H1 (cell line): ENCODE data around the gene PCDHAC2. TPM values are rescaled to one million over a fixed set of nuclear protein-coding genes. Genes with fewer than 3 reads are reported as not detected.

Experiments
- CTCF ChIA-PET: fragments of 300-600 bp; sonication (Branson Sonifier 250); formaldehyde crosslinking; loops from one replicate; lab custom pipeline; 2021; ENCODE audit not compliant: partially characterized antibody; lab: Charles Lee
- POLR2A ChIA-PET: fragments of 300-600 bp; sonication (Branson Sonifier 250); formaldehyde crosslinking; loops from one replicate; lab custom pipeline; 2021; ENCODE audit warnings: inconsistent platforms; ENCODE audit not compliant: partially characterized antibody; lab: Charles Lee
- DNase-seq, 2 experiments: peaks; one replicate each; pipeline versions ENCODE4 v3.0.0 to v3.0.0-alpha.2; 2010 to 2022; ENCODE audit warnings: low spot score in 2 of 2, low read depth in 1 of 2, mixed read lengths in 1 of 2
- FAIRE-seq: peaks from 2 replicates; lab custom pipeline; 2011; peaks lifted over from hg19 to GRCh38; lab: Jason Lieb, UNC
- H2AFZ ChIP-seq: 2 replicates; pipeline ENCODE4 v1.8.1; 2012; ENCODE audit warnings: low read length, inconsistent platforms
- H2AK5ac ChIP-seq: 2 replicates; pipeline ENCODE4 v1.6.1; 2013; ENCODE audit warnings: low read depth, low read length
- H2BK120ac ChIP-seq: replicated peaks from 2 replicates; pipeline ENCODE3; 2013; ENCODE audit warnings: low read depth, low read length, inconsistent platforms
- H2BK12ac ChIP-seq: 2 replicates; pipeline ENCODE4 v1.6.1; 2013; ENCODE audit warnings: low read depth, low read length
- H2BK15ac ChIP-seq: 2 replicates; pipeline ENCODE4 v1.6.1; 2013; ENCODE audit warnings: low read length
- H2BK20ac ChIP-seq: 2 replicates; pipeline ENCODE4 v1.6.1; 2013; ENCODE audit warnings: low read length
- H2BK5ac ChIP-seq: 2 replicates; pipeline ENCODE4 v1.6.1; 2013; ENCODE audit warnings: low read depth, low read length
- H3K14ac ChIP-seq: 2 replicates; pipeline ENCODE4 v1.6.1; 2013; ENCODE audit warnings: inconsistent platforms; ENCODE audit not compliant: insufficient read length
- H3K18ac ChIP-seq: 2 replicates; pipeline ENCODE4 v1.6.1; 2013; ENCODE audit warnings: low read length; ENCODE audit errors: extremely low read depth
- H3K23ac ChIP-seq: 2 replicates; pipeline ENCODE4 v1.6.1; 2013; ENCODE audit warnings: inconsistent platforms; ENCODE audit not compliant: insufficient read length
- H3K23me2 ChIP-seq: 2 replicates; pipeline ENCODE4 v1.6.1; 2013; ENCODE audit warnings: low read depth, low read length
- H3K27ac ChIP-seq: 2 replicates; pipeline ENCODE4 v1.6.1; 2011; ENCODE audit warnings: low read depth, low read length, inconsistent platforms
- H3K27me3 ChIP-seq, 4 experiments: replicated peaks in 1 of 4; 1 replicate in 1 of 4; 2 replicates in 3 of 4; pipeline versions ENCODE4 v1.6.1 to v1.8.1; 2011 to 2013; ENCODE audit warnings: low read length in 3 of 4, mild to moderate bottlenecking in 3 of 4, inconsistent platforms in 2 of 4, mixed read lengths in 2 of 4, moderate library complexity in 1 of 4; ENCODE audit not compliant: control insufficient read depth in 3 of 4, insufficient read depth in 3 of 4; ENCODE audit errors: extremely low read depth in 1 of 4
- H3K36me3 ChIP-seq, 4 experiments: 2 replicates each; pipeline versions ENCODE4 v1.6.1 to v1.8.1; 2011 to 2013; ENCODE audit warnings: mild to moderate bottlenecking in 4 of 4, low read length in 3 of 4, moderate library complexity in 2 of 4, control low read depth in 1 of 4, inconsistent platforms in 1 of 4; ENCODE audit not compliant: insufficient read depth in 4 of 4, control insufficient read depth in 2 of 4
- H3K4ac ChIP-seq: replicated peaks from 2 replicates; pipeline ENCODE3; 2013; ENCODE audit warnings: low read length, low read depth, mixed read lengths, inconsistent platforms; ENCODE audit not compliant: insufficient read length
- H3K4me1 ChIP-seq, 4 experiments: replicated peaks in 1 of 4; 1 replicate in 1 of 4; 2 replicates in 3 of 4; pipeline versions ENCODE4 v1.6.1 to v1.8.1; 2011 to 2013; ENCODE audit warnings: low read length in 3 of 4, inconsistent platforms in 2 of 4, mixed read lengths in 1 of 4; ENCODE audit not compliant: insufficient read depth in 4 of 4, control insufficient read depth in 3 of 4
- H3K4me2 ChIP-seq, 2 experiments: 2 replicates each; pipeline versions ENCODE4 v1.6.1 to v1.8.1; 2011 to 2013; ENCODE audit warnings: low read depth in 2 of 2, low read length in 2 of 2, control low read depth in 1 of 2, inconsistent platforms in 1 of 2, mild to moderate bottlenecking in 1 of 2; ENCODE audit not compliant: insufficient read depth in 1 of 2
- H3K4me3 ChIP-seq, 4 experiments: fragments of 200-600, 300-600 bp in 1 of 4; sonication (generic), shearing (Covaris generic), sonication (Bioruptor Twin) in 1 of 4; 2 replicates each; pipeline versions ENCODE4 v1.5.1 to v1.8.1; 2011 to 2016; ENCODE audit warnings: low read length in 4 of 4, low read depth in 3 of 4, control low read depth in 2 of 4, inconsistent platforms in 2 of 4, mild to moderate bottlenecking in 2 of 4, mixed read lengths in 1 of 4, moderate library complexity in 1 of 4; ENCODE audit not compliant: insufficient read depth in 2 of 4; ENCODE audit errors: extremely low read depth in 1 of 4
- H3K56ac ChIP-seq: replicated peaks from 2 replicates; pipeline ENCODE3; 2013; ENCODE audit warnings: low read depth, mild to moderate bottlenecking, mixed read lengths, low read length, inconsistent platforms; ENCODE audit not compliant: insufficient read length
- H3K79me1 ChIP-seq: 2 replicates; pipeline ENCODE4 v1.6.1; 2013; ENCODE audit warnings: low read depth, low read length, control low read depth
- H3K79me2 ChIP-seq, 2 experiments: 2 replicates each; pipeline versions ENCODE4 v1.6.1 to v1.8.1; 2012 to 2013; ENCODE audit warnings: low read length in 2 of 2, mild to moderate bottlenecking in 2 of 2, inconsistent platforms in 1 of 2; ENCODE audit not compliant: insufficient read depth in 2 of 2, control insufficient read depth in 1 of 2
- H3K9ac ChIP-seq, 4 experiments: replicated peaks in 1 of 4; 1 replicate in 1 of 4; 2 replicates in 3 of 4; pipeline versions ENCODE4 v1.6.1 to v1.8.1; 2011 to 2013; ENCODE audit warnings: low read depth in 3 of 4, low read length in 3 of 4, control low read depth in 2 of 4, mild to moderate bottlenecking in 2 of 4, moderate library complexity in 2 of 4, inconsistent platforms in 1 of 4; ENCODE audit errors: extremely low read depth in 1 of 4
- H3K9me3 ChIP-seq, 2 experiments: 2 replicates each; pipeline versions ENCODE4 v1.6.1 to v1.8.1; 2012 to 2013; ENCODE audit warnings: mild to moderate bottlenecking in 2 of 2, moderate library complexity in 2 of 2, control low read depth in 1 of 2, inconsistent platforms in 1 of 2, low read depth in 1 of 2, low read length in 1 of 2, mixed read lengths in 1 of 2; ENCODE audit not compliant: insufficient read depth in 2 of 2
- H4K20me1 ChIP-seq, 2 experiments: replicated peaks in 1 of 2; 2 replicates each; pipeline versions ENCODE3 to v1.8.1; 2011 to 2013; ENCODE audit warnings: inconsistent platforms in 2 of 2, low read length in 2 of 2, mild to moderate bottlenecking in 1 of 2; ENCODE audit not compliant: insufficient read depth in 2 of 2, control insufficient read depth in 1 of 2
- H4K5ac ChIP-seq: 2 replicates; pipeline ENCODE4 v1.6.1; 2013; ENCODE audit warnings: low read length, low read depth, mixed read lengths, inconsistent platforms; ENCODE audit not compliant: insufficient read length
- H4K8ac ChIP-seq: 2 replicates; pipeline ENCODE4 v1.8.0; 2013; ENCODE audit warnings: mild to moderate bottlenecking, moderate library complexity, low read length, inconsistent platforms; ENCODE audit not compliant: insufficient read depth; ENCODE audit errors: extremely low read depth
- H4K91ac ChIP-seq: replicated peaks from 2 replicates; pipeline ENCODE3; 2013; ENCODE audit warnings: low read length, mixed read lengths, inconsistent platforms; ENCODE audit not compliant: insufficient read length
- HDAC2 ChIP-seq, 2 experiments: fragments of 300-600 bp in 1 of 2; sonication (generic) in 1 of 2; IDR thresholded peaks; 2 replicates each; pipeline ENCODE4 v1.6.1; 2011 to 2012; ENCODE audit warnings: low read depth in 2 of 2, low read length in 2 of 2, mild to moderate bottlenecking in 2 of 2, moderate library complexity in 2 of 2, borderline replicate concordance in 1 of 2, inconsistent platforms in 1 of 2
- RNF2 ChIP-seq: fragments of 200-900, 300-1000 bp; sonication (generic); IDR thresholded peaks from 2 replicates; pipeline ENCODE4 v1.7.1; 2016; ENCODE audit warnings: borderline replicate concordance, low read depth, mild to moderate bottlenecking, antibody characterized with exemption, low read length; ENCODE audit not compliant: poor library complexity, severe bottlenecking; ENCODE audit errors: missing control alignments
- SIX5 ChIP-seq: IDR thresholded peaks from 2 replicates; pipeline ENCODE4 v1.6.1; 2011; ENCODE audit warnings: mild to moderate bottlenecking, low read depth, low read length
- SP2 ChIP-seq: IDR thresholded peaks from 2 replicates; pipeline ENCODE4 v1.6.1; 2012; ENCODE audit warnings: mild to moderate bottlenecking, low read length, inconsistent platforms
- TAF7 ChIP-seq: optimal IDR thresholded peaks from 2 replicates; pipeline ENCODE3; 2011; ENCODE audit warnings: low read depth, mild to moderate bottlenecking, inconsistent platforms, low read length, moderate library complexity, borderline replicate concordance
- TCF12 ChIP-seq: IDR thresholded peaks from 2 replicates; pipeline ENCODE4 v1.6.1; 2011; ENCODE audit warnings: low read depth, mild to moderate bottlenecking, low read length
- YY1 ChIP-seq: IDR thresholded peaks from 2 replicates; pipeline ENCODE4 v1.6.1; 2011; ENCODE audit warnings: low read depth, mild to moderate bottlenecking, low read length
- polyA plus RNA-seq, 7 experiments: library from polyadenylated mRNA; depleted of rRNA in 3 of 7; stranded (reverse) in 5 of 7; unstranded in 2 of 7; fragments of >200 nt in 5 of 7; fragments of 200-250 nt in 2 of 7; gene quantifications; 1 replicate in 5 of 7; 2 replicates in 1 of 7; 4 replicates in 1 of 7; pipeline versions ENCODE4 v1.2.1 to v1.2.3, GENCODE V29; 2011 to 2013; ENCODE audit warnings: missing spikeins in 2 of 7, mixed read lengths in 2 of 7
- total RNA-seq: library from RNA; stranded (reverse); fragmentation: NEBNext Ultra II Directional; extraction: Animal tissue kit (Norgen Biotek cat#: 25700); gene quantifications from 2 replicates; pipeline ENCODE4 v1.2.1, GENCODE V29; 2021

The PCDHAC2 gene
- total and polyA plus RNA-seq, 2 of the 8 experiments (the other 6 are each of a cell fraction or from before 2014, with no cell fraction given), result 3.7 to 5.0 TPM

GRCh38 chr5:140973550-140973949 lies 7.3 kb downstream of the PCDHAC2 start:
- H2BK12ac ChIP-seq, result no peak overlapping the region
- no peak overlapping the region for H4K5ac ChIP-seq
- peak overlapping the region; percentile 14; the same call in 1 of the 2 replicates for H2BK15ac ChIP-seq
- no peak for FAIRE-seq
- H3K4me1 ChIP-seq, result peaks cover 0 to 8% (median 2%) of the 10 kb centered on the region in 4 experiments
- H3K9me3 ChIP-seq, result no peaks in the 10 kb centered on the region
- no peak overlapping the region for H3K9ac ChIP-seq
- no peak overlapping the region for H2AK5ac ChIP-seq
- no peak for DNase-seq
- H2BK20ac ChIP-seq, result no peak overlapping the region
- no peaks in the 10 kb centered on the region for H3K36me3 ChIP-seq
- H3K27ac ChIP-seq, result no peak overlapping the region
- no peak overlapping the region for H3K4ac ChIP-seq
- no peak overlapping the region for H3K56ac ChIP-seq
- no peak overlapping the region for H4K91ac ChIP-seq
- H3K18ac ChIP-seq, result no peak overlapping the region
- no peaks in the 10 kb centered on the region for H3K23me2 ChIP-seq
- no peak overlapping the region for H2BK5ac ChIP-seq
- peaks cover 0 to 2% (median under 1%) of the 10 kb centered on the region in 4 experiments; a peak in 4 of 7 replicates for H3K27me3 ChIP-seq
- ChIA-PET CTCF (interaction anchor here (0.7 to 2.7 kb wide), 6 partner anchors 14 to 117 kb away, joined by 3 to 11 read pairs (median 4); partner anchors contain the start of genes PCDHA10, PCDHA11 and PCDHAC1), POLR2A (interaction anchor here (0.9 to 13.7 kb wide), 3 partner anchors 12 to 67 kb away, joined by 3 to 123 read pairs (median 8); no protein-coding TSS in a partner anchor)
- H2AFZ ChIP-seq, result no peak overlapping the region
- no peak overlapping the region for H3K4me2 ChIP-seq
- no peaks in the 10 kb centered on the region for H3K79me1 ChIP-seq
- H3K79me2 ChIP-seq, result peaks cover 0 to 3% of the 10 kb centered on the region in 2 experiments; a peak in 2 of 4 replicates
- no peak overlapping the region for H3K4me3 ChIP-seq
- no peak overlapping the region for H2BK120ac ChIP-seq
- H4K8ac ChIP-seq, result no peak overlapping the region
- H3K14ac ChIP-seq, result no peak overlapping the region
- H4K20me1 ChIP-seq, result peaks cover 0 to 6% of the 10 kb centered on the region in 2 experiments
- no peak overlapping the region for H3K23ac ChIP-seq
- TF ChIP-seq RNF2 (no peak), SIX5 (no peak), YY1 (no peak), SP2 (no peak), TCF12 (no peak), TAF7 (no peak), HDAC2 (IDR thresholded peaks at IDR 0.05; ENCODE audit: borderline replicate concordance in 1 of 2, low read depth in 2 of 2, low read length in 2 of 2) (no peak)
